Measurements from ENCODE around the gene PRDM16. TPM values are rescaled to one million over a fixed set of nuclear protein-coding genes. Genes with fewer than 3 reads are reported as not detected.

Gene PRDM16
- total and polyA plus RNA-seq, 2 of the 13 experiments (the other 11 are each of a cell fraction or from before 2014, with no cell fraction given) = 0.15 to 0.81 TPM

- TF ChIP-seq PLRG1 (conservative IDR thresholded peaks at IDR 0.05) = no peak
- no peak; the same call in 1 of the 2 replicates for TF ChIP-seq ZNF556 (CRISPR knock-in tag; IDR thresholded peaks at IDR 0.05; ENCODE audit: borderline replicate concordance)
- no peak for TF ChIP-seq DNMT3B (CRISPR knock-in tag; conservative IDR thresholded peaks at IDR 0.05)
- TF ChIP-seq, protein P1, sequence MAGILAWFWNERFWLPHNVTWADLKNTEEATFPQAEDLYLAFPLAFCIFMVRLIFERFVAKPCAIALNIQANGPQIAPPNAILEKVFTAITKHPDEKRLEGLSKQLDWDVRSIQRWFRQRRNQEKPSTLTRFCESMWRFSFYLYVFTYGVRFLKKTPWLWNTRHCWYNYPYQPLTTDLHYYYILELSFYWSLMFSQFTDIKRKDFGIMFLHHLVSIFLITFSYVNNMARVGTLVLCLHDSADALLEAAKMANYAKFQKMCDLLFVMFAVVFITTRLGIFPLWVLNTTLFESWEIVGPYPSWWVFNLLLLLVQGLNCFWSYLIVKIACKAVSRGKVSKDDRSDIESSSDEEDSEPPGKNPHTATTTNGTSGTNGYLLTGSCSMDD (CRISPR knock-in tag; IDR thresholded peaks at IDR 0.05) = no peak
- TF ChIP-seq ZNF850 (CRISPR knock-in tag; conservative IDR thresholded peaks at IDR 0.05) = no peak
- TF ChIP-seq TRAFD1 (CRISPR knock-in tag; IDR thresholded peaks at IDR 0.05; ENCODE audit: borderline replicate concordance) = peak; percentile 60; the same call in 1 of the 2 replicates
- TF ChIP-seq, protein P2, sequence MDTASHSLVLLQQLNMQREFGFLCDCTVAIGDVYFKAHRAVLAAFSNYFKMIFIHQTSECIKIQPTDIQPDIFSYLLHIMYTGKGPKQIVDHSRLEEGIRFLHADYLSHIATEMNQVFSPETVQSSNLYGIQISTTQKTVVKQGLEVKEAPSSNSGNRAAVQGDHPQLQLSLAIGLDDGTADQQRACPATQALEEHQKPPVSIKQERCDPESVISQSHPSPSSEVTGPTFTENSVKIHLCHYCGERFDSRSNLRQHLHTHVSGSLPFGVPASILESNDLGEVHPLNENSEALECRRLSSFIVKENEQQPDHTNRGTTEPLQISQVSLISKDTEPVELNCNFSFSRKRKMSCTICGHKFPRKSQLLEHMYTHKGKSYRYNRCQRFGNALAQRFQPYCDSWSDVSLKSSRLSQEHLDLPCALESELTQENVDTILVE (CRISPR knock-in tag; IDR thresholded peaks at IDR 0.05) = 0 out of 2 replicates have a peak, but pooled peaks have one; percentile 31
- no peak for TF ChIP-seq SRSF9 (IDR thresholded peaks at IDR 0.05; ENCODE audit: borderline replicate concordance, insufficient read depth, low read depth, low read length, poor library complexity, severe bottlenecking)
- TF ChIP-seq SCMH1 (CRISPR knock-in tag; IDR thresholded peaks at IDR 0.05; ENCODE audit: borderline replicate concordance) = no peak
- TF ChIP-seq, protein P3, sequence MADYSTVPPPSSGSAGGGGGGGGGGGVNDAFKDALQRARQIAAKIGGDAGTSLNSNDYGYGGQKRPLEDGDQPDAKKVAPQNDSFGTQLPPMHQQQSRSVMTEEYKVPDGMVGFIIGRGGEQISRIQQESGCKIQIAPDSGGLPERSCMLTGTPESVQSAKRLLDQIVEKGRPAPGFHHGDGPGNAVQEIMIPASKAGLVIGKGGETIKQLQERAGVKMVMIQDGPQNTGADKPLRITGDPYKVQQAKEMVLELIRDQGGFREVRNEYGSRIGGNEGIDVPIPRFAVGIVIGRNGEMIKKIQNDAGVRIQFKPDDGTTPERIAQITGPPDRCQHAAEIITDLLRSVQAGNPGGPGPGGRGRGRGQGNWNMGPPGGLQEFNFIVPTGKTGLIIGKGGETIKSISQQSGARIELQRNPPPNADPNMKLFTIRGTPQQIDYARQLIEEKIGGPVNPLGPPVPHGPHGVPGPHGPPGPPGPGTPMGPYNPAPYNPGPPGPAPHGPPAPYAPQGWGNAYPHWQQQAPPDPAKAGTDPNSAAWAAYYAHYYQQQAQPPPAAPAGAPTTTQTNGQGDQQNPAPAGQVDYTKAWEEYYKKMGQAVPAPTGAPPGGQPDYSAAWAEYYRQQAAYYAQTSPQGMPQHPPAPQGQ (CRISPR knock-in tag; IDR thresholded peaks at IDR 0.05; ENCODE audit: borderline replicate concordance) = no peak
- TF ChIP-seq ZNF160 (CRISPR knock-in tag; IDR thresholded peaks at IDR 0.05) = 0 out of 2 replicates have a peak, but pooled peaks have one; percentile 29
- TF ChIP-seq REL (CRISPR knock-in tag; conservative IDR thresholded peaks at IDR 0.05) = 0 out of 2 replicates have a peak, but pooled peaks have one; percentile 4
- TF ChIP-seq HMGA1 (CRISPR knock-in tag; conservative IDR thresholded peaks at IDR 0.05) = no peak
- no peak for TF ChIP-seq KDM2A (CRISPR knock-in tag; IDR thresholded peaks at IDR 0.05; ENCODE audit: borderline replicate concordance, low read depth)
- TF ChIP-seq CEBPG (CRISPR knock-in tag; IDR thresholded peaks at IDR 0.05) = no peak
- peak; percentile 89; the same call in 1 of the 2 replicates for TF ChIP-seq ZSCAN5A (CRISPR knock-in tag; IDR thresholded peaks at IDR 0.05; ENCODE audit: borderline replicate concordance)
- no peak for TF ChIP-seq MAFG (CRISPR knock-in tag; IDR thresholded peaks at IDR 0.05)
- TF ChIP-seq RBM22 (optimal IDR thresholded peaks at IDR 0.05; ENCODE audit: low read length) = no peak
- TF ChIP-seq ZNF451 (CRISPR knock-in tag; IDR thresholded peaks at IDR 0.05) = peak; percentile 75; the same call in 1 of the 2 replicates
- 0 out of 2 replicates have a peak, but pooled peaks have one; percentile 52 for TF ChIP-seq REPIN1 (CRISPR knock-in tag; IDR thresholded peaks at IDR 0.05; ENCODE audit: borderline replicate concordance, low read depth)
- TF ChIP-seq ZNF605 (CRISPR knock-in tag; IDR thresholded peaks at IDR 0.05) = peak; percentile 59; the same call in 1 of the 2 replicates
- no peak for TF ChIP-seq ZNF75D (CRISPR knock-in tag; IDR thresholded peaks at IDR 0.05; ENCODE audit: borderline replicate concordance)
These were observed 254.2 kb downstream of the PRDM16 start (continued) for GRCh38 chr1:3323021-3323795.
